GM20000 (cell line): ENCODE results near the gene CLP1.
"Not testable (repeated sequence)": the region's sequence is repeated elsewhere in the genome, so short reads cannot be mapped to it uniquely, and the experiment has no call there.

Source experiments
- DNase-seq: peaks from one replicate; pipeline ENCODE4 v3.0.0; 2012; ENCODE audit warnings: low spot score
- TF ChIP-seq, protein P1 (sequence below): IDR thresholded peaks from 2 replicates; pipeline ENCODE4 v1.5.1; 2012; ENCODE audit warnings: mild to moderate bottlenecking, control low read depth; ENCODE audit errors: extremely low read depth, missing control alignments

CLP1 gene

DNA sequence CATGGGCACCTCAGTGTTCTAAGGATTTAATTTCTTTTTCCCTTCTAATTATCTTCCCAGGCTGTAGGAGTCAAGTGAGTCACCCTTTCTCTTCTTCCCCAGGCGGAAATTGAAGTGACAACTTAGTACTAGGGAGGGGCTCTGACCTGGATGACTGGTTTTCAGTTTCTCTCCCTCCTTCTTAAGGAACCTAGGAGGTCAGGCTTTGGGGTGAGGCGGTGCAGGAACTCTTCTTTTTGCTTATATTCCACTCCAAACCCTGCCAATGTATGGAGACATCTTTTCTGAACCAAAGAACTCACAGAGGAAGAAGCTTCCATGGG is 23.0 kb downstream of the CLP1 start:
- TF ChIP-seq, protein P1, sequence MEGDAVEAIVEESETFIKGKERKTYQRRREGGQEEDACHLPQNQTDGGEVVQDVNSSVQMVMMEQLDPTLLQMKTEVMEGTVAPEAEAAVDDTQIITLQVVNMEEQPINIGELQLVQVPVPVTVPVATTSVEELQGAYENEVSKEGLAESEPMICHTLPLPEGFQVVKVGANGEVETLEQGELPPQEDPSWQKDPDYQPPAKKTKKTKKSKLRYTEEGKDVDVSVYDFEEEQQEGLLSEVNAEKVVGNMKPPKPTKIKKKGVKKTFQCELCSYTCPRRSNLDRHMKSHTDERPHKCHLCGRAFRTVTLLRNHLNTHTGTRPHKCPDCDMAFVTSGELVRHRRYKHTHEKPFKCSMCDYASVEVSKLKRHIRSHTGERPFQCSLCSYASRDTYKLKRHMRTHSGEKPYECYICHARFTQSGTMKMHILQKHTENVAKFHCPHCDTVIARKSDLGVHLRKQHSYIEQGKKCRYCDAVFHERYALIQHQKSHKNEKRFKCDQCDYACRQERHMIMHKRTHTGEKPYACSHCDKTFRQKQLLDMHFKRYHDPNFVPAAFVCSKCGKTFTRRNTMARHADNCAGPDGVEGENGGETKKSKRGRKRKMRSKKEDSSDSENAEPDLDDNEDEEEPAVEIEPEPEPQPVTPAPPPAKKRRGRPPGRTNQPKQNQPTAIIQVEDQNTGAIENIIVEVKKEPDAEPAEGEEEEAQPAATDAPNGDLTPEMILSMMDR: no peak
- DNase-seq: no peak

DNA sequence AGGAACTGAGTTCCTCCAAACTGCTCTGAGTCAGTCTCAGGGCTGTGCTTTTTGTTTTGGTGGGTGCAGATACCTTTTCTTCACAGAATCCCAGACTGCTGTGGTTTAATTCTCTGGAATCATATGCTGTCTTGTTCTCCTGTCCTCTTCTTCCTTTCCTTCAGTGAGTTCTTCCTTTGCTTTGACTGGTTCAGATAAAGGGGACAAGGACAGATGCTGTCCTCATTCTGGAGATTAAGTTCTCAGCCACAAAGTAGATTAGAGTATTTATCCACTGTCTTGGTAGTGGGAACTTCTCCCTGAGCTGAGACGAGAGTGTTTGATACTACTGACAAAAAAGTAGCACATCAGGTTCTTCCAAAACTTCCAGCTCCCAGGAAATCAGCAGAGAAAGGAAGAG is 23.6 kb downstream of the CLP1 start:
- TF ChIP-seq, protein P1: no peak
- DNase-seq: no peak

DNA sequence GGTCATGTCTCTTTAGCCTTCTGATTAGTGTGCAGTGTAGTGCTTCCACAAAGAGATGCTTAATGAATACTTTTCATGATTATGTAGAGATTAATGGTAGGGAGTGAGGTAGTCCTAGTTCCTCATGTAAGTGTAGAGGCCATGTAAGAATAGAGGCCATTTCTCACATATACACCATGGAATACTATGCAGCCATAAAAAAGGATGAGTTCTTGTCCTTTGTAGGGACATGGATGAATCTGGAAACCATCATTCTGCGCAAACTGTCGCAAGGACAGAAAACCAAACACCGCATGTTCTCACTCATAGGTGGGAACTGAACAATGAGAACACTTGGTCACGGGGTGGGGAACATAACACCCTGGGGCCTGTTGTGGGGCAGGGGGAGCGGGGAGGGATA is 32.9 kb downstream of the CLP1 start:
- not testable (repeated sequence) for DNase-seq

DNA sequence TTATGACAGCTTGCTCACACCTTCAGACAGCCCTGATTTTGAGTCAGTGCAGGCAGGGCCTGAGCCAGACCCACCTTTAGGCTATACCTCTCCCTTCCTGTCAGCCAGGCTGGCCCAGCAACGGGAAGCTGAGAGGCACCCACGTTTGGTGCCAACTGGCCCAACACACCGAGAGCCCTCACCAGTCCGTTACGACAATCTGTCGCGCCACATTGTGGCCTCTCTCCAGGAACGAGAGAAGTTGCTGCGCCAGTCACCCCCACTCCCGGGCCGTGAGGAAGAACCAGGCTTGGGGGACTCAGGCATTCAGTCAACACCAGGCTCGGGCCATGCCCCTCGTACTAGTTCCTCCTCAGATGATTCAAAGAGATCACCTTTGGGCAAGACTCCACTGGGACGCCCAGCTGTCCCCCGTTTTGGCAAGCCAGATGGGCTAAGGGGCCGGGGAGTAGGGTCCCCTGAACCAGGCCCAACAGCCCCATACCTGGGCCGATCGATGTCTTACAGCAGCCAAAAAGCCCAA is 41.3 kb downstream of the CLP1 start:
- TF ChIP-seq, protein P1: no peak
- DNase-seq: no peak

DNA sequence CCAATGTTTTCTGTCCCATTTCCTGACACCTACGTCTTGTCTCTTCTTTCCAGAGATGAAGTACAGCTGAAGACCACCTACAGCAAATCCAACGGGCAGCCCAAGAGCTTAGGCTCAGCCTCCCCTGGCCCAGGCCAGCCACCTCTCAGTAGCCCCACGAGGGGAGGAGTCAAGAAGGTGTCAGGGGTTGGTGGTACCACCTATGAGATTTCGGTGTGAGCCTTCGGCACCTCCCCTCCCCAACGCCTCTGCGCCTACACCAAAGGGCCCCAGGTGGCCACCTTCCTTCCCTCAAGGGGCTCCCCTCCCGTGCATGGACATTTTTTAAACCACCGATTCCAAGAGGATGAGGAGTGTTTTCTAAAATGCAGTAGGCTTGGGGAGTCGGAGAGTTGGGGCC is 42.3 kb downstream of the CLP1 start:
- TF ChIP-seq, protein P1: no peak
- no peak for DNase-seq

DNA sequence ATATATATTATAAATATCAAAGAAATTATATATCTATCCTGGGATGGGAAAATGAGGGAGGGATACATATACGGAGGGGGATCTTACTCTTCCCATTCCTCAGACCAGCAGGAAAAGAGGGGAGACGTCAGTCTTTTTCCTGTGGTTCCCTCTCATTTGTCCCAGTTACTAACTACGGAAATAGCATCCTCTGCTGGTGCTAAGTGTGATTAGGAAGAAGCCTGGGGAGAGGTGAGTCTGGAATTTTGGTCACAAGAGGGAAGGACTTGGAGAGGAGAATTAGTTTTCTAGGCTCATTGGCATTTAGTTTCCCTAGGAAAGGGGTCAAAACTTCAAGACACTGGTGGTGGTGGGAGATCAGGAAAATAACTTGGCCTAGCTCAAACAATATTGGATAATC is 42.9 kb downstream of the CLP1 start:
- DNase-seq: no peak
- TF ChIP-seq, protein P1: no peak

DNA sequence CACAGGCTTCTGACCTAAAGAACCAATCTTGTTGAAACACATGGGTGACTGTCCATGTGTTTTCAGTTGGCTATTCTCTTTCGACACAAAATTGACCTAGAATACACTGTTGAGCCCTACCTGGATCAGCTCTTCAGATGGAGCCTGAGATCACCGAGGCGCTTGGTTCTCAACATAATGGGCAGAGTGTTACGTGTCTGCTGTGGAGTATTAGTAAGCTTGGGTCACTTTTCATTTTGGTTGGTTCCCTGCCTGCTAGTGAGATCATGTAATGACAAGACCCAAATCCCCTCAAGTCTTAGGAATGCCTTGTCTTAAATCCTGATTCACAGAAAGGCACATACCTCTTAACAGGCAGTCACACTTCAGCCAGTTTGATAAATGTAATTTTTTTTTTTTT is 45.8 kb downstream of the CLP1 start:
- TF ChIP-seq, protein P1: no peak
- no peak for DNase-seq

DNA sequence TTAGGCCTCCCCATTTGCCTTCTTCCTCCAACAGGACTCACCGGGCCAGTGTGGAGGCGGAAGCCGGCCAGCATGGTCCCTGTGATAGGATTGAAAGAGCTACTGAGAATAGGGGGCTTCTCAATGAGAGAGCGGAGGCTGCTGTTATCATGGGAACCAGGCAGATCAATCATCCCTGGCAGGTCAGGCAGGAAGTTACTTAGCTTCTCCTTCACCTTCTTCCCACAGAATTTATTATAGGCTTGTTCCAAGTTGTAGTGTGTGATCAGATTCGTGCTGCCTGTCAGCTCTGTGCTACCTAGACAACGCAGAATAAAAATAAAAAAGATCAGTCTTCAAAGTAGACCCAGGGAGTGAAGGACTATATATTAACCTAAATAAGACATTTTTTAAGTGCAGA is 47.4 kb downstream of the CLP1 start:
- TF ChIP-seq, protein P1: no peak
- DNase-seq: no peak

DNA sequence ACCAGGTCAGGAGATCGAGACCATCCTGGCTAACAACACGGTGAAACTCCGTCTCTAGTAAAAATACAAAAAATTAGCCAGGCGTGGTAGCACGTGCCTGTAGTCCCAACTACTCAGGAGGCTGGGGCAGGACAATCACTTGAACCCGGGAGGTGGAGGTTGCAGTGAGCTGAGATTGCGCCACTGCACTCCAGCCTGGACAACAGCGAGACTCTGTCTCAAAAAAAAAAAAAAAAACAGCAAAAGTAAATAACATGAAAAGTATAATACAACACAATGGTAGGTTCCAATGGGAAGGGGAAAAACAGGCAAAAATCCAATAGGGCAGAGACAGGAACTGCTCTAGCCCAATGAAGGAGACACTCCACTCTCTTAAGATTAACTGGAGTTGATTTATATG is 47.9 kb downstream of the CLP1 start:
- DNase-seq: not testable (repeated sequence)
